Ascending aorta (tissue), 2 donors: Measurements from ENCODE around the gene ANKH. TPM values are rescaled to one million over a fixed set of nuclear protein-coding genes. Genes with fewer than 3 reads are reported as not detected.
A peak's percentile ranks its signal among the peaks of the same experiment; 100 is the strongest.

Experiments used
- DNase-seq, 2 donors: peaks; one replicate each; pipeline ENCODE4 v3.0.0-alpha.2; 2019; ENCODE audit warnings: low spot score in 2 of 2
- H3K27ac ChIP-seq, 2 donors: fragments of 200-600 bp; sonication (generic); one replicate each; pipeline ENCODE4 v1.5.1; 2016 to 2017; ENCODE audit warnings: mild to moderate bottlenecking in 1 of 2
- H3K27me3 ChIP-seq: fragments of 200-600 bp; sonication (generic); one replicate; pipeline ENCODE4 v1.5.1; 2017
- H3K36me3 ChIP-seq, 2 donors: fragments of 200-600 bp; sonication (generic); one replicate each; pipeline ENCODE4 v1.5.1; 2016
- H3K4me1 ChIP-seq, 2 donors: fragments of 200-600 bp; sonication (generic); one replicate each; pipeline ENCODE4 v1.5.1; 2016 to 2017; ENCODE audit warnings: mild to moderate bottlenecking in 1 of 2
- H3K4me3 ChIP-seq, 2 donors: fragments of 200-600 bp; sonication (generic); one replicate each; pipeline ENCODE4 v1.5.1; 2016 to 2017; ENCODE audit warnings: mild to moderate bottlenecking in 1 of 2
- H3K9me3 ChIP-seq, 2 donors: fragments of 200-600 bp; sonication (generic); one replicate each; pipeline ENCODE4 v1.5.1; 2016
- CTCF ChIP-seq, 3 experiments: fragments of 200-600 bp in 2 of 3; fragments of 450-650 bp in 1 of 3; sonication (generic) in 2 of 3; IDR thresholded peaks; one replicate each; pipeline ENCODE4 v1.5.1; 2016 to 2019; ENCODE audit warnings: antibody characterized with exemption in 3 of 3, mild to moderate bottlenecking in 1 of 3, moderate library complexity in 1 of 3
- intact Hi-C: fragments of 100-400 bp; cut with DNase I; formaldehyde crosslinking; loops from one replicate; pipeline ENCODE4 v1.15.1; 2023
- total RNA-seq: library from RNA; depleted of rRNA; stranded (reverse); fragments of >200 nt; gene quantifications from one replicate; pipeline ENCODE4 v1.1.0, GENCODE V29; 2016

Gene ANKH
- total RNA-seq, 1 donor from 2014 or later, result 388 TPM

GRCh38 chr5:14816999-14817761, 54.4 kb downstream of the ANKH start:
- Histone ChIP-seq H3K4me1 (peaks cover 0 to 40% of the 10 kb centered on the region in 2 donors), H3K27ac (peak overlapping the region; percentile 61 to 66), H3K36me3 (peaks cover 0 to 4% of the 10 kb centered on the region in 2 donors), H3K27me3 (no peaks in the 10 kb centered on the region), H3K4me3 (peak overlapping the region in 1 of 2 donors; percentile 13), H3K9me3 (no peaks in the 10 kb centered on the region)
- no peak for TF ChIP-seq CTCF (IDR thresholded peaks at IDR 0.05)
- intact Hi-C loops, result loop anchor here (2.0 to 5.0 kb wide), 3 partner anchors 54 to 190 kb away; partner anchors contain the start of gene ANKH
- peak; percentile 31 to 88 for DNase-seq

- Histone ChIP-seq H3K4me1 (peaks cover 0 to 34% of the 10 kb centered on the region in 2 donors), H3K4me3 (peak overlapping the region in 1 of 2 donors; percentile 13), H3K27ac (peak overlapping the region; percentile 61 to 66), H3K9me3 (no peaks in the 10 kb centered on the region), H3K36me3 (peaks cover 0 to 4% of the 10 kb centered on the region in 2 donors), H3K27me3 (no peaks in the 10 kb centered on the region)
- intact Hi-C loops, result loop anchor here (2.0 to 5.0 kb wide), 3 partner anchors 54 to 191 kb away; partner anchors contain the start of gene ANKH
- no peak for DNase-seq
- no peak for TF ChIP-seq CTCF (IDR thresholded peaks at IDR 0.05)
These were observed 55.1 kb downstream of the ANKH start for GRCh38 chr5:14816374-14816998.

GRCh38 chr5:14813747-14814146, 57.8 kb downstream of the ANKH start:
- Histone ChIP-seq H3K27me3 (no peaks in the 10 kb centered on the region), H3K27ac (no peak overlapping the region), H3K36me3 (peaks cover 0 to 4% of the 10 kb centered on the region in 2 donors), H3K9me3 (no peaks in the 10 kb centered on the region), H3K4me3 (no peak overlapping the region), H3K4me1 (peaks cover 0 to 46% of the 10 kb centered on the region in 2 donors)
- TF ChIP-seq CTCF (IDR thresholded peaks at IDR 0.05), result no peak
- intact Hi-C loops, result no loop called here
- DNase-seq, result no peak

- DNase-seq, result no peak
- Histone ChIP-seq H3K36me3 (peaks cover 0 to 4% of the 10 kb centered on the region in 2 donors), H3K27me3 (no peaks in the 10 kb centered on the region), H3K4me1 (peaks cover 0 to 38% of the 10 kb centered on the region in 2 donors), H3K4me3 (no peak overlapping the region), H3K27ac (no peak overlapping the region), H3K9me3 (no peaks in the 10 kb centered on the region)
- TF ChIP-seq CTCF (IDR thresholded peaks at IDR 0.05), result no peak
- intact Hi-C loops, result no loop called here
These were observed 59.4 kb downstream of the ANKH start for GRCh38 chr5:14812166-14812565.

GRCh38 chr5:14810928-14811572, 60.5 kb downstream of the ANKH start:
- intact Hi-C loops, result no loop called here
- no peak for TF ChIP-seq CTCF (IDR thresholded peaks at IDR 0.05)

More at GRCh38 chr5:14810928-14811572, 60.5 kb downstream of the ANKH start:
- Histone ChIP-seq H3K4me3 (no peak overlapping the region), H3K27me3 (no peaks in the 10 kb centered on the region), H3K27ac (no peak overlapping the region), H3K4me1 (peaks cover 0 to 28% of the 10 kb centered on the region in 2 donors), H3K9me3 (no peaks in the 10 kb centered on the region), H3K36me3 (peaks cover 0 to 4% of the 10 kb centered on the region in 2 donors)
- DNase-seq, result no peak
